Neural crest cell (in vitro differentiated cells): Measurements from ENCODE around the gene ADAMTS20. TPM values are rescaled to one million over a fixed set of nuclear protein-coding genes. Genes with fewer than 3 reads are reported as not detected.
A peak's percentile ranks its signal among the peaks of the same experiment; 100 is the strongest.
"Not testable (repeated sequence)": the region's sequence is repeated elsewhere in the genome, so short reads cannot be mapped to it uniquely, and the experiment has no call there.

Experiments used
- DNase-seq: peaks from one replicate; pipeline ENCODE4 v3.0.0; 2021; ENCODE audit warnings: low read depth, mixed read lengths, low spot score
- H3K27ac Mint-ChIP-seq: one replicate; pipeline ENCODE4 v1.8.0; 2021; ENCODE audit warnings: mild to moderate bottlenecking, mixed read lengths; ENCODE audit not compliant: unreplicated experiment
- H3K27me3 Mint-ChIP-seq: 2 replicates; pipeline ENCODE4 v1.8.0; 2021; ENCODE audit warnings: low read depth, mild to moderate bottlenecking, mixed read lengths
- H3K36me3 Mint-ChIP-seq: 2 replicates; pipeline ENCODE4 v1.8.0; 2021; ENCODE audit warnings: low read depth, mild to moderate bottlenecking, mixed read lengths
- H3K4me1 Mint-ChIP-seq: 2 replicates; pipeline ENCODE4 v1.8.0; 2021; ENCODE audit warnings: mixed read lengths
- H3K4me3 Mint-ChIP-seq: one replicate; pipeline ENCODE4 v1.8.0; 2021; ENCODE audit warnings: mild to moderate bottlenecking, mixed read lengths
- H3K9me3 Mint-ChIP-seq: 2 replicates; pipeline ENCODE4 v1.8.0; 2021; ENCODE audit warnings: mixed read lengths
- CTCF ChIP-seq: fragments of 200-600 bp; sonication (generic); conservative IDR thresholded peaks from 2 replicates; pipeline ENCODE4 v1.5.0; 2021; ENCODE audit warnings: antibody characterized with exemption, mild to moderate bottlenecking
- total RNA-seq: library from RNA; stranded (reverse); gene quantifications from 2 replicates; pipeline ENCODE4 v1.2.1, GENCODE V29; 2021

ADAMTS20 gene
- total RNA-seq, 1 donor from 2014 or later = 1.8 TPM

- H3K27me3 Mint-ChIP-seq = no peaks in the 10 kb centered on the region
- H3K4me3 Mint-ChIP-seq = no peak overlapping the region
- peaks cover 2% of the 10 kb centered on the region for H3K9me3 Mint-ChIP-seq
- no peaks in the 10 kb centered on the region for H3K4me1 Mint-ChIP-seq
- no peaks in the 10 kb centered on the region for H3K36me3 Mint-ChIP-seq
- no peak for TF ChIP-seq CTCF
- no peak overlapping the region for H3K27ac Mint-ChIP-seq
- no peak for DNase-seq
Observed at GRCh38 chr12:43362910-43363694, 188.9 kb downstream of the ADAMTS20 start.

- H3K9me3 Mint-ChIP-seq = peaks cover 3% of the 10 kb centered on the region
- H3K4me1 Mint-ChIP-seq = no peaks in the 10 kb centered on the region
- DNase-seq = no peak
- no peaks in the 10 kb centered on the region for H3K36me3 Mint-ChIP-seq
- H3K4me3 Mint-ChIP-seq = no peak overlapping the region
- no peaks in the 10 kb centered on the region for H3K27me3 Mint-ChIP-seq
- TF ChIP-seq CTCF = no peak
- H3K27ac Mint-ChIP-seq = no peak overlapping the region
Observed at GRCh38 chr12:43361031-43361710, 190.8 kb downstream of the ADAMTS20 start.

GRCh38 chr12:43360001-43360400, 192.0 kb downstream of the ADAMTS20 start:
- not testable (repeated sequence) for H3K4me1 Mint-ChIP-seq, H3K27ac Mint-ChIP-seq, H3K4me3 Mint-ChIP-seq, H3K36me3 Mint-ChIP-seq, H3K27me3 Mint-ChIP-seq, H3K9me3 Mint-ChIP-seq, DNase-seq

GRCh38 chr12:43357141-43357540, 194.9 kb downstream of the ADAMTS20 start:
- Mint-ChIP-seq H3K9me3 (peaks cover 3% of the 10 kb centered on the region), H3K27ac (no peak overlapping the region), H3K4me1 (no peaks in the 10 kb centered on the region), H3K4me3 (no peak overlapping the region), H3K27me3 (no peaks in the 10 kb centered on the region), H3K36me3 (no peaks in the 10 kb centered on the region)
- DNase-seq = no peak
- no peak for TF ChIP-seq CTCF

- H3K9me3 Mint-ChIP-seq = peaks cover 2% of the 10 kb centered on the region
- H3K27ac Mint-ChIP-seq = no peak overlapping the region
- no peaks in the 10 kb centered on the region for H3K36me3 Mint-ChIP-seq
- no peak overlapping the region for H3K4me3 Mint-ChIP-seq
- H3K4me1 Mint-ChIP-seq = peaks cover 10% of the 10 kb centered on the region
- no peak for DNase-seq
- no peaks in the 10 kb centered on the region for H3K27me3 Mint-ChIP-seq
- TF ChIP-seq CTCF = no peak
Observed at GRCh38 chr12:43352001-43352400, 200.0 kb downstream of the ADAMTS20 start.

- Mint-ChIP-seq H3K9me3 (peaks cover 8% of the 10 kb centered on the region), H3K4me3 (no peak overlapping the region), H3K4me1 (peaks cover 10% of the 10 kb centered on the region), H3K27me3 (no peaks in the 10 kb centered on the region), H3K36me3 (no peaks in the 10 kb centered on the region), H3K27ac (no peak overlapping the region)
- DNase-seq = no peak
- TF ChIP-seq CTCF = peak; percentile 52
Observed at GRCh38 chr12:43349863-43350262, 202.1 kb downstream of the ADAMTS20 start.
